ENCODE measurements around the gene CNST. TPM values are rescaled to one million over a fixed set of nuclear protein-coding genes. Genes with fewer than 3 reads are reported as not detected.
A peak's percentile ranks its signal among the peaks of the same experiment; 100 is the strongest.
"Not testable (repeated sequence)": the region's sequence is repeated elsewhere in the genome, so short reads cannot be mapped to it uniquely, and the experiment has no call there.

Gene CNST
- total RNA-seq, 2 experiments from 2014 or later: 25.8 to 26.1 TPM

DNA sequence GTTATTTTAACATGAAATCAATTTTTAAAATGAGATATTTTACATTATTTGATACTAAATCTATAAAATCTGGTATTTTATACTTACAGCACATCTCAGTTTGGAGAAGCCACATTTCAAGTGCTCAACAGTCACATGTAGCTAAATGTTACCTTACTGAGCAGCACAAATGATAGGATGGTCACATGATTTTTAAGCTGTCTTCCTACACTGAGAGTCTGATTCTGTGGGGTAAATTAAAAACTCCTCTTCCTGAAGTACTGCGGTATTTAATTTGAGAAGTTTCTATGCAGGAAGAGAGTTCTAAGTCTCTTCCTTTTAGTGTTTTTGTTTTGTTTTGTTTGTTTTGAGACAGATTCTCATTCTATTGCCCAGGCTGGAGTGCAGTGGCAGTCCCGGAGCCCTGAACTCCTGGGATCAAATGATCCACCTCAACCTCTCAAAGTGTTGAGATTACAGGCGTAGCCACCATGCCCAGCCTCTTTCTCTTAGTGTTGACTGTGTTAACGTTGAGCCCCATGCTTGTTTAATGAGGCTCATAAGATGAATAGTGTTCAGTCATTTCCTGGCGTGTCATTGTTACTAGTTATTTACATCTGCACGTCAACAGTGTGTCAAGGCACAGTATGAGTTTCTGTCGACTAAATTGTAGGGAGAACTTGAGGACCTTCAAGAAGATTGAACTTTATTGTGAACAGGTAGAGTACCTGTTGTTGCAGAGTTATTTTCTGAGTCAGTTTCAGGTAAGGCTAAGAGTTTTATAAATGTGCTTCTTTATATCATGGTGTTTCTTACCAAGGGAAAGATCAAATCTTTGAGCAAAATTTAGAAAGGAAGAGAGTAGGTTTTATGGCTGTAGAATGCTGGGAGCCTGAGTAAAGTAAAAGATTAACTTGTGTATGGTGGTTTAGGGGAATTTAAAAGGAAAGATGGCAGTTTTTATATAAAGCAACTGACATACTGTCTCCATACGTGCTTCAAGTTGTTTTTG lies 3.3 kb downstream of the CNST start:
- Mint-ChIP-seq H3K27me3 (no peaks in the 10 kb centered on the region), H3K9me3 (no peaks in the 10 kb centered on the region), H3K27ac (peak overlapping the region; percentile 95), H3K4me3 (peak overlapping the region; percentile 78), H3K4me1 (peaks cover 47% of the 10 kb centered on the region), H3K36me3 (peaks cover 30% of the 10 kb centered on the region)
- no peak for DNase-seq

DNA sequence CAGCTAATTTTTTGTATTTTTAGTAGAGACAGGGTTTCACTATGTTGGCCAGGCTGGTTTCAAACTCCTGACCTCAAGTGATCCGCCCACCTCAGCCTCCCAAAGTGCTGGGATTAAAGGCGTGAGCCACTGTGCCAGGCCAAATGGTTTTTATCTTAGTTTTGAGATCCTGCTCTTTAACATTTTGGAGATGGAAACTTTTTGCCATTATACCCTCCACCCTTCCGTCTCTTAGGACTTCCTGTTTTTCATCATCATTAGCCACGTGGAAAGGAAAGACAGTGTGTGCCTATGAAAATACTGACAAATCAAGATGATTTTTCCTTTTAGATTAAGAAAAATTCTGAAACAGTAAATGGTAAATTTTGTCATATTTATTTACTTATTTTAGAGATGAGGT lies 5.1 kb downstream of the CNST start:
- peak overlapping the region; percentile 42 for H3K4me3 Mint-ChIP-seq
- peaks cover 48% of the 10 kb centered on the region for H3K4me1 Mint-ChIP-seq
- peak overlapping the region; percentile 95 for H3K27ac Mint-ChIP-seq
- peaks cover 21% of the 10 kb centered on the region for H3K36me3 Mint-ChIP-seq
- H3K27me3 Mint-ChIP-seq, DNase-seq, H3K9me3 Mint-ChIP-seq: not testable (repeated sequence)

- DNase-seq: no peak
- H3K4me3 Mint-ChIP-seq: no peak overlapping the region
- peaks cover 53% of the 10 kb centered on the region for H3K4me1 Mint-ChIP-seq
- H3K27ac Mint-ChIP-seq: peak overlapping the region; percentile 95
- peaks cover 22% of the 10 kb centered on the region for H3K36me3 Mint-ChIP-seq
- H3K9me3 Mint-ChIP-seq: no peaks in the 10 kb centered on the region
- H3K27me3 Mint-ChIP-seq: no peaks in the 10 kb centered on the region
These were observed 5.7 kb downstream of the CNST start for GRCh38 chr1:246571953-246572352.

- DNase-seq: no peak
- no peaks in the 10 kb centered on the region for H3K9me3 Mint-ChIP-seq
- H3K4me1 Mint-ChIP-seq: peaks cover 61% of the 10 kb centered on the region
- H3K4me3 Mint-ChIP-seq: peak overlapping the region; percentile 22
- peak overlapping the region; percentile 75 for H3K27ac Mint-ChIP-seq
- H3K36me3 Mint-ChIP-seq: peaks cover 29% of the 10 kb centered on the region
- H3K27me3 Mint-ChIP-seq: no peaks in the 10 kb centered on the region
These were observed 6.5 kb downstream of the CNST start for GRCh38 chr1:246572785-246573184.

DNA sequence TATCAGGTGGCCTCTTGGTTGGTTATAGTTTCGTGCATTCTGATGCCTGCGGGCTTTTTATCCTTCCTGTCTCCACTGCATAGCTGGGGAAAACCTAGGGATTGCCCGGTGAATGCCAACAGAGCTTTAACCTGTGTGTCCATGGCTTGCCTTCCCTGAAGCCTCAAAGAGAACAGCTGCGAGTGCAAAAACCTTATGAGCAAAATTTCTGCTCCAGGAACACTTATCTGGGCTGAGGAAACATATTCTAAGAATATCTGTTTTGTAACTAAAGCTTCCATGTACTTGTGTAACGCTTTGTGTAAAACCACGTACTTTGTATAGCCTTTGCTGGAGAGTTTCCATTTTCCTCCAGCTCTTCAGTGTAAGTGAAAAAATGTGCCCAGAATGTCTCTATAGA lies 7.2 kb downstream of the CNST start:
- Mint-ChIP-seq H3K4me1 (peaks cover 60% of the 10 kb centered on the region), H3K4me3 (peak overlapping the region; percentile 40), H3K27me3 (no peaks in the 10 kb centered on the region), H3K9me3 (no peaks in the 10 kb centered on the region), H3K27ac (peak overlapping the region; percentile 75), H3K36me3 (peaks cover 31% of the 10 kb centered on the region)
- no peak for DNase-seq

GRCh38 chr1:246576709-246577032 lies 10.4 kb downstream of the CNST start:
- Mint-ChIP-seq H3K4me1 (peaks cover 54% of the 10 kb centered on the region), H3K4me3 (no peak overlapping the region), H3K36me3 (peaks cover 23% of the 10 kb centered on the region), H3K9me3 (no peaks in the 10 kb centered on the region), H3K27me3 (no peaks in the 10 kb centered on the region), H3K27ac (peak overlapping the region; percentile 82)
- no peak for DNase-seq

GRCh38 chr1:246577082-246577719 lies 10.9 kb downstream of the CNST start:
- H3K4me3 Mint-ChIP-seq: peak overlapping the region; percentile 50
- H3K27ac Mint-ChIP-seq: peak overlapping the region; percentile 82
- H3K9me3 Mint-ChIP-seq: no peaks in the 10 kb centered on the region
- DNase-seq: no peak
- H3K27me3 Mint-ChIP-seq: no peaks in the 10 kb centered on the region
- peaks cover 54% of the 10 kb centered on the region for H3K4me1 Mint-ChIP-seq
- peaks cover 23% of the 10 kb centered on the region for H3K36me3 Mint-ChIP-seq

DNA sequence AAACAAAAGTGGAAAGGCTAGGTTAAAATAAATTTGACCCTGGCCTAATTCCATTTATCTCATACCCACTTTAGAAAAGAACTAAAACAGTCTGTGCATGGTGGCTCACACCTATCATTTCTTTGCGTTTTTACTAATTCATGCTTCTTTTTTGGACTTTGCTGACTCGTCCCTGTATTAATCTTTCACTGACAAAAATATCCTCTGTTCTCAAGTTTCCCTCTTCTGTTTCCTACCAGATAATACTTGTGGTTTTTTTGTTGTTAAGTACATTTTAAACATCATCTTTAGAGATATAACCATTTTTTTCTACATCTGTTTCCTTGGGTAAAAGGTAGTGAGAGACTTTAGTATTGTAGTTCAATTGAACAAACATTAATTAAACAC lies 11.5 kb downstream of the CNST start:
- peaks cover 56% of the 10 kb centered on the region for H3K4me1 Mint-ChIP-seq
- H3K27ac Mint-ChIP-seq: peak overlapping the region; percentile 82
- DNase-seq: no peak
- peaks cover 23% of the 10 kb centered on the region for H3K36me3 Mint-ChIP-seq
- no peaks in the 10 kb centered on the region for H3K27me3 Mint-ChIP-seq
- peak overlapping the region; percentile 11 for H3K4me3 Mint-ChIP-seq
- H3K9me3 Mint-ChIP-seq: no peaks in the 10 kb centered on the region

DNA sequence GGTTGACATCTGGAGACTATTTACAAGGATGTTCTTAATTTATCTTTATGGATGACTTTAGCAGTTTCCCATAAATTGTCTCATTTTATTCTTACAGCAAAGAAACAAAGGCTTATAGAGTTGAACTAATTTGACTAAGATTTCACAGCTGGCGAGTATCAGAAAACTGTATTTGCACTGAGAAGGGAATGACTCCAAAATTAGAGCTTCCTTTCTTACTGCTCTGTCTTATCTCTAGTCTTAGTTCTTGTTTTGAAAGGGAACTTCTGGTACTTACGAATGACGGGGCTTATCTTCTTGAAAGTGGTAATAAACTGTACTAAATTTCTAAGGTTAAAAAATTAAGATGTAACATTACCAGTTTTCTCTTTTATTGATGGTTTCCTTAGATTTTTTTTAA lies 13.6 kb downstream of the CNST start:
- Mint-ChIP-seq H3K4me3 (no peak overlapping the region), H3K4me1 (peaks cover 64% of the 10 kb centered on the region), H3K27me3 (no peaks in the 10 kb centered on the region), H3K36me3 (peaks cover 35% of the 10 kb centered on the region), H3K9me3 (no peaks in the 10 kb centered on the region), H3K27ac (no peak overlapping the region)
- no peak for DNase-seq

GRCh38 chr1:246580497-246581370 lies 14.5 kb downstream of the CNST start:
- no peak for DNase-seq
- Mint-ChIP-seq H3K27me3 (no peaks in the 10 kb centered on the region), H3K9me3 (no peaks in the 10 kb centered on the region), H3K4me3 (no peak overlapping the region), H3K27ac (no peak overlapping the region), H3K4me1 (peaks cover 62% of the 10 kb centered on the region), H3K36me3 (peaks cover 31% of the 10 kb centered on the region)

- H3K36me3 Mint-ChIP-seq: peaks cover 25% of the 10 kb centered on the region
- no peaks in the 10 kb centered on the region for H3K27me3 Mint-ChIP-seq
- no peaks in the 10 kb centered on the region for H3K9me3 Mint-ChIP-seq
These were observed 16.2 kb downstream of the CNST start for GRCh38 chr1:246582301-246583055.

DNA sequence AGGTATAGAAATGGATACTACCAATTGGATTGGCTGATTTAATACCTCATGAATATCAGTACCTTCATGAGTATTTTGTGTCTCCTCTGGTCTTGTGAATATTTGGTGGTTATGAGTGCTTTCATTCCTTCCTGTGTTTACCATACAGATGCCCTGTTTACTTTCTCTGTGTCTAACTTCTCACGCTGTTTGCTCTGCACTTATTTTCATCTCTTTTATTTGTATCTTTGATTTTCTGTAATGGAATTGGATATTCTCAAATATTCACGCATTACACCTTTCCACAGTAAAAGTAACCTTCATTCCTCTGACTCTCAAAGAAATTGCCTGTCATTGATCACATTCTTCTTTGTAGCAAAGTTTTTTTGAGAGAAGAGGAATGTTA lies 16.8 kb downstream of the CNST start:
- H3K4me3 Mint-ChIP-seq: no peak overlapping the region
- H3K27me3 Mint-ChIP-seq: no peaks in the 10 kb centered on the region
- peaks cover 57% of the 10 kb centered on the region for H3K4me1 Mint-ChIP-seq
- no peaks in the 10 kb centered on the region for H3K9me3 Mint-ChIP-seq
- peaks cover 21% of the 10 kb centered on the region for H3K36me3 Mint-ChIP-seq
- DNase-seq: no peak
- H3K27ac Mint-ChIP-seq: no peak overlapping the region

More at GRCh38 chr1:246582301-246583055, 16.2 kb downstream of the CNST start:
- no peak for DNase-seq
- H3K4me1 Mint-ChIP-seq: peaks cover 58% of the 10 kb centered on the region
- no peak overlapping the region for H3K4me3 Mint-ChIP-seq
- H3K27ac Mint-ChIP-seq: no peak overlapping the region

GRCh38 chr1:246583448-246584185 lies 17.4 kb downstream of the CNST start:
- H3K4me1 Mint-ChIP-seq: peaks cover 56% of the 10 kb centered on the region
- no peaks in the 10 kb centered on the region for H3K27me3 Mint-ChIP-seq
- peak overlapping the region; percentile 11 for H3K27ac Mint-ChIP-seq
- no peaks in the 10 kb centered on the region for H3K9me3 Mint-ChIP-seq
- no peak for DNase-seq
- peaks cover 18% of the 10 kb centered on the region for H3K36me3 Mint-ChIP-seq
- H3K4me3 Mint-ChIP-seq: no peak overlapping the region

GRCh38 chr1:246587032-246587431 lies 20.8 kb downstream of the CNST start:
- peaks cover 37% of the 10 kb centered on the region for H3K36me3 Mint-ChIP-seq
- H3K27me3 Mint-ChIP-seq: no peaks in the 10 kb centered on the region
- no peak for DNase-seq
- H3K27ac Mint-ChIP-seq: no peak overlapping the region
- H3K9me3 Mint-ChIP-seq: peaks cover 5% of the 10 kb centered on the region
- H3K4me1 Mint-ChIP-seq: peaks cover 58% of the 10 kb centered on the region
- no peak overlapping the region for H3K4me3 Mint-ChIP-seq

Measured in activated naive CD8-positive, alpha-beta T cell treated with anti-CD3 and anti-CD28 coated beads for 36 hours (primary cell).